ENCODE data around the gene ITIH3. TPM values are rescaled to one million over a fixed set of nuclear protein-coding genes. Genes with fewer than 3 reads are reported as not detected.

The ITIH3 gene
- total RNA-seq, 1 experiment from 2014 or later, result not detected

GRCh38 chr3:52781741-52782140 lies 12.9 kb upstream of the ITIH3 start:
- no peaks in the 10 kb centered on the region for H3K79me2 ChIP-seq (ENCODE audit: insufficient read depth, low read length)
- no peak overlapping the region for H3K9ac ChIP-seq (ENCODE audit: extremely low read depth, insufficient read length, low read length)
- peaks cover 12 to 13% of the 10 kb centered on the region in 2 experiments for H3K4me1 Mint-ChIP-seq
- DNase-seq, result peak; percentile 24
- no peak overlapping the region for H3K27ac Mint-ChIP-seq
- H4K91ac ChIP-seq (ENCODE audit: insufficient read length, low read depth, low read length), result no peak overlapping the region
- H3K9me3 ChIP-seq (ENCODE audit: control insufficient read depth, low read depth, low read length), result no peaks in the 10 kb centered on the region
- no peak overlapping the region for H3K56ac ChIP-seq (ENCODE audit: insufficient read length, low read depth, low read length)
- no peak overlapping the region for H3T11ph ChIP-seq (ENCODE audit: low read length)
- no peak overlapping the region for H2BK15ac ChIP-seq (ENCODE audit: low read depth, low read length)
- H3K23me2 ChIP-seq (ENCODE audit: insufficient read length, low read depth, low read length, poor library complexity, severe bottlenecking), result no peaks in the 10 kb centered on the region
- H3K27me3 ChIP-seq (ENCODE audit: insufficient read depth, low read length), result no peaks in the 10 kb centered on the region
- no peak overlapping the region for H3K4ac ChIP-seq (ENCODE audit: low read depth, low read length)
- H3K79me1 ChIP-seq (ENCODE audit: insufficient read depth, low read depth, low read length, poor library complexity, severe bottlenecking), result no peaks in the 10 kb centered on the region
- no peak overlapping the region for H3K18ac ChIP-seq (ENCODE audit: insufficient read length, low read depth, low read length)
- no peak overlapping the region; the same call in 1 of the 2 replicates for H3K14ac ChIP-seq (ENCODE audit: insufficient read depth, low read length)
- H3K27me3 Mint-ChIP-seq (ENCODE audit: low read depth), result peaks cover 4% of the 10 kb centered on the region
- no peak overlapping the region for H2BK5ac ChIP-seq (ENCODE audit: insufficient read length, low read length)
- no peaks in the 10 kb centered on the region for H4K20me1 ChIP-seq (ENCODE audit: control insufficient read depth, insufficient read depth, insufficient read length)
- no peak overlapping the region for H2BK20ac ChIP-seq (ENCODE audit: low read depth, low read length, poor library complexity, severe bottlenecking)
- no peak overlapping the region for H3K4me3 Mint-ChIP-seq
- H3K9me3 Mint-ChIP-seq, result no peaks in the 10 kb centered on the region
- no peak overlapping the region for H3K27ac ChIP-seq (ENCODE audit: insufficient read length, low read depth, low read length)
- H3K4me1 ChIP-seq (ENCODE audit: insufficient read depth, low read length), result peaks cover 3% of the 10 kb centered on the region
- H4K8ac ChIP-seq (replicated peaks; ENCODE audit: insufficient read length, low read depth, low read length), result no peak overlapping the region
- no peak overlapping the region for H4K5ac ChIP-seq (ENCODE audit: insufficient read length, low read depth, low read length)
- no peak overlapping the region for H2BK120ac ChIP-seq (ENCODE audit: low read depth, low read length, poor library complexity, severe bottlenecking)
- H3K4me2 ChIP-seq (ENCODE audit: insufficient read depth, insufficient read length, low read length), result no peak overlapping the region
- no peak overlapping the region for H2BK12ac ChIP-seq (ENCODE audit: insufficient read length, low read depth, low read length)
- no peak overlapping the region for H2AFZ ChIP-seq (ENCODE audit: low read length)
- no peak overlapping the region for H3K23ac ChIP-seq (ENCODE audit: insufficient read length, low read depth, low read length)
- no CpG with 5 or more reads among the region's 13 CpGs for WGBS (ENCODE audit: extremely low coverage, insufficient read length, low lambda C conversion rate)
- TF ChIP-seq CTCF (conservative IDR thresholded peaks at IDR 0.05), result no peak
- no peaks in the 10 kb centered on the region; a peak in 1 of 7 replicates for H3K36me3 Mint-ChIP-seq (ENCODE audit: insufficient read depth in 1 of 3, low read depth in 3 of 3)
- no peak overlapping the region for H2AK5ac ChIP-seq (ENCODE audit: insufficient read length, low read length)

Measured in H9 (cell line).